Endothelial cell (in vitro differentiated cells): ENCODE data around the gene AFF1. TPM values are rescaled to one million over a fixed set of nuclear protein-coding genes. Genes with fewer than 3 reads are reported as not detected.

Experiments used
- DNase-seq: peaks from one replicate; pipeline ENCODE4 v3.0.0; 2021; ENCODE audit warnings: low spot score
- H3K27ac Mint-ChIP-seq: one replicate; pipeline ENCODE4 v1.8.0; 2021; ENCODE audit warnings: mixed read lengths, inconsistent platforms; ENCODE audit not compliant: unreplicated experiment
- H3K27me3 Mint-ChIP-seq: one replicate; pipeline ENCODE4 v1.8.0; 2021; ENCODE audit warnings: mild to moderate bottlenecking, moderate library complexity, mixed read lengths, inconsistent platforms; ENCODE audit not compliant: unreplicated experiment
- H3K36me3 Mint-ChIP-seq: one replicate; pipeline ENCODE4 v1.8.0; 2021; ENCODE audit warnings: mild to moderate bottlenecking, low read depth, mixed read lengths, inconsistent platforms; ENCODE audit not compliant: unreplicated experiment
- H3K4me1 Mint-ChIP-seq: one replicate; pipeline ENCODE4 v1.8.0; 2021; ENCODE audit warnings: mild to moderate bottlenecking, mixed read lengths, inconsistent platforms; ENCODE audit not compliant: unreplicated experiment
- H3K4me3 Mint-ChIP-seq: one replicate; pipeline ENCODE4 v1.8.0; 2021; ENCODE audit warnings: mild to moderate bottlenecking, mixed read lengths, inconsistent platforms; ENCODE audit not compliant: unreplicated experiment
- H3K9me3 Mint-ChIP-seq: one replicate; pipeline ENCODE4 v1.8.0; 2021; ENCODE audit warnings: mixed read lengths, inconsistent platforms; ENCODE audit not compliant: unreplicated experiment
- CTCF ChIP-seq: fragments of 200-600 bp; sonication (generic); IDR thresholded peaks from one replicate; pipeline ENCODE4 v1.5.0; 2021; ENCODE audit warnings: antibody characterized with exemption; ENCODE audit not compliant: unreplicated experiment
- total RNA-seq: library from RNA; stranded (reverse); fragmentation: NEBNext Ultra II Directional; extraction: Animal tissue kit (Norgen Biotek cat#: 25700); gene quantifications from one replicate; pipeline ENCODE4 v1.2.1, GENCODE V29; 2021; ENCODE audit not compliant: unreplicated experiment

Gene AFF1
- total RNA-seq, 1 donor from 2014 or later = 93.1 TPM

- H3K27ac Mint-ChIP-seq = no peak overlapping the region
- no peak overlapping the region for H3K4me3 Mint-ChIP-seq
- no peak for TF ChIP-seq CTCF
- peaks cover 4% of the 10 kb centered on the region for H3K36me3 Mint-ChIP-seq
- peaks cover 10% of the 10 kb centered on the region for H3K4me1 Mint-ChIP-seq
- DNase-seq = no peak
- no peaks in the 10 kb centered on the region for H3K27me3 Mint-ChIP-seq
- H3K9me3 Mint-ChIP-seq = no peaks in the 10 kb centered on the region
Observed at GRCh38 chr4:86928400-86929255, 6.2 kb upstream of the AFF1 start.

GRCh38 chr4:86934147-86934770 is 552 bp upstream of the AFF1 start:
- H3K4me1 Mint-ChIP-seq = peaks cover 41% of the 10 kb centered on the region
- peak overlapping the region; percentile 86 for H3K4me3 Mint-ChIP-seq
- H3K27me3 Mint-ChIP-seq = peaks cover 2% of the 10 kb centered on the region
- H3K9me3 Mint-ChIP-seq = no peaks in the 10 kb centered on the region
- no peak for DNase-seq
- no peaks in the 10 kb centered on the region for H3K36me3 Mint-ChIP-seq
- peak; percentile 41 for TF ChIP-seq CTCF
- peak overlapping the region; percentile 78 for H3K27ac Mint-ChIP-seq

GRCh38 chr4:86935566-86935852 is 698 bp downstream of the AFF1 start:
- Mint-ChIP-seq H3K27me3 (peaks cover 2% of the 10 kb centered on the region), H3K9me3 (no peaks in the 10 kb centered on the region), H3K4me3 (peak overlapping the region; percentile 94), H3K27ac (peak overlapping the region; percentile 88), H3K4me1 (peaks cover 48% of the 10 kb centered on the region), H3K36me3 (no peaks in the 10 kb centered on the region)
- no peak for DNase-seq
- TF ChIP-seq CTCF = no peak

- no peak for TF ChIP-seq CTCF
- Mint-ChIP-seq H3K9me3 (no peaks in the 10 kb centered on the region), H3K4me3 (peak overlapping the region; percentile 94), H3K27me3 (peaks cover 2% of the 10 kb centered on the region), H3K4me1 (peaks cover 48% of the 10 kb centered on the region), H3K27ac (peak overlapping the region; percentile 88), H3K36me3 (no peaks in the 10 kb centered on the region)
- DNase-seq = peak; percentile 38
Observed at GRCh38 chr4:86935853-86936733, 1.3 kb downstream of the AFF1 start.
